Mesendoderm (in vitro differentiated cells): ENCODE results near the gene SLAMF8. TPM values are rescaled to one million over a fixed set of nuclear protein-coding genes. Genes with fewer than 3 reads are reported as not detected.

ENCODE experiments used
- DNase-seq: peaks from one replicate; pipeline ENCODE4 v3.0.0; 2013
- H2AK5ac ChIP-seq: 2 replicates; pipeline ENCODE4 v1.6.1; 2013; ENCODE audit warnings: low read length, inconsistent platforms
- H2BK120ac ChIP-seq: 2 replicates; pipeline ENCODE4 v1.6.1; 2013; ENCODE audit warnings: low read depth, mild to moderate bottlenecking, low read length, moderate library complexity, mixed read lengths
- H2BK15ac ChIP-seq: replicated peaks from 2 replicates; pipeline ENCODE4 v1.6.1; 2013; ENCODE audit warnings: low read depth, mild to moderate bottlenecking, moderate library complexity
- H2BK5ac ChIP-seq: 2 replicates; pipeline ENCODE4 v1.6.1; 2013; ENCODE audit warnings: low read length, inconsistent platforms
- H3K18ac ChIP-seq: 2 replicates; pipeline ENCODE4 v1.6.1; 2013; ENCODE audit warnings: mild to moderate bottlenecking, low read length, mixed read lengths
- H3K23ac ChIP-seq: one replicate; pipeline ENCODE4 v1.6.1; 2013; ENCODE audit warnings: low read length
- H3K27ac ChIP-seq: 2 replicates; pipeline ENCODE4 v1.5.1; 2013; ENCODE audit warnings: low read depth, mild to moderate bottlenecking, inconsistent platforms, low read length, moderate library complexity
- H3K27me3 ChIP-seq: 2 replicates; pipeline ENCODE4 v1.6.1; 2013; ENCODE audit warnings: low read length, control low read depth, mild to moderate bottlenecking, inconsistent platforms; ENCODE audit not compliant: insufficient read depth, poor library complexity
- H3K36me3 ChIP-seq: 2 replicates; pipeline ENCODE4 v1.6.1; 2013; ENCODE audit warnings: low read length, inconsistent platforms; ENCODE audit not compliant: control insufficient read depth, insufficient read depth
- H3K4ac ChIP-seq: one replicate; pipeline ENCODE4 v1.6.1; 2013; ENCODE audit warnings: low read depth, mild to moderate bottlenecking, low read length, moderate library complexity
- H3K4me1 ChIP-seq: 2 replicates; pipeline ENCODE4 v1.6.1; 2013; ENCODE audit warnings: low read depth, low read length, inconsistent platforms; ENCODE audit not compliant: control insufficient read depth
- H3K4me2 ChIP-seq: 2 replicates; pipeline ENCODE4 v1.6.1; 2013; ENCODE audit warnings: low read length
- H3K4me3 ChIP-seq: 2 replicates; pipeline ENCODE4 v1.5.1; 2013; ENCODE audit warnings: mild to moderate bottlenecking, low read length
- H3K56ac ChIP-seq: one replicate; pipeline ENCODE4 v1.6.1; 2013; ENCODE audit warnings: low read length
- H3K79me1 ChIP-seq: 2 replicates; pipeline ENCODE4 v1.6.1; 2013; ENCODE audit warnings: low read length, inconsistent platforms
- H3K79me2 ChIP-seq: 2 replicates; pipeline ENCODE4 v1.6.1; 2013; ENCODE audit warnings: mild to moderate bottlenecking, low read length; ENCODE audit not compliant: control insufficient read depth, insufficient read depth
- H3K9ac ChIP-seq: 2 replicates; pipeline ENCODE4 v1.6.1; 2013; ENCODE audit warnings: low read length, inconsistent platforms
- H4K5ac ChIP-seq: one replicate; pipeline ENCODE4 v1.6.1; 2013; ENCODE audit warnings: low read length
- H4K8ac ChIP-seq: one replicate; pipeline ENCODE4 v1.6.1; 2013; ENCODE audit warnings: low read depth, mild to moderate bottlenecking, control low read depth, low read length, moderate library complexity
- WGBS: extraction: QIAGEN DNeasy Blood & Tissue Kit; methylation state at CpG from one replicate; pipeline ENCODE4 v1.1.7; 2013; ENCODE audit warnings: low lambda C conversion rate, missing lambda C conversion rate; ENCODE audit not compliant: insufficient coverage; ENCODE audit errors: extremely low coverage; 5-methylcytosine and 5-hydroxymethylcytosine counted together
- polyA plus RNA-seq, 2 experiments: library from polyadenylated mRNA; stranded (reverse); fragments of 200-250 nt; gene quantifications; one replicate each; pipeline ENCODE4 v1.2.3, GENCODE V29; 2013

SLAMF8 gene
- polyA plus RNA-seq (2013, experiment 1 of 2), result not detected
- polyA plus RNA-seq (2013, experiment 2 of 2), result not detected

DNA sequence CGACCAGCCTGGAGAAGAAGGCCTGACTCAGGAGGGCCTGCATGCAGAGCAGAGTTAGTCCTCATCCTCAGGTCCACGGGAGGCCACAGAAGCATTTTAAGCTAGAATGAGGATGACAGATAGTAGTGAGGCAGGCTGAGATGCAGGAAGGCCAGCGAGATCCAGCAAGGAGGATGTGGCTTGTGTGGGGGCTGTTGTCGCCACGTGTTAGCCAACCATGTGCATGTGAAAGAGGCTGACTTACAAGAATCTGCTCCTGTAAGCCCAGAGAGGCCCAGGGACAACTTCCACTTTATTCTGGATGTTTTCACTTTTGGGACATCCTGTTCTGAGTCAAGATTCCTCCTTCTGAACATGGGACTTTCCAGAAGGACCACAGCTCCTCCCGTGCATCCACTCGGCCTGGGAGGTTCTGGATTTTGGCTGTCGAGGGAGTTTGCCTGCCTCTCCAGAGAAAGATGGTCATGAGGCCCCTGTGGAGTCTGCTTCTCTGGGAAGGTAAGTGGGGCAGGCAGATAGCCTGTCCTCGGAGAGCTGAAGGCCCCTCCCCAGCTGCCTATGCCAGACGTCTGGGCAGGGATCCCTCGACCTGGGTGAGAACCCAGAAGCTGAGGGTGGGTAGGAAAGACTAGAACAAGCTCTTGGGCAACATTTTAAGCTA lies at the start of gene SLAMF8:
TSS of gene SLAMF8 (plus strand) at position 433 of the 661 bp plus-strand sequence. CDS start at position 459, 26 bp downstream.
- Histone ChIP-seq H3K18ac (no peak within 1 kb of the TSS), H4K5ac (no peak within 1 kb of the TSS), H3K4me2 (no peak within 1 kb of the TSS), H3K27ac (no peak within 1 kb of the TSS), H3K56ac (no peak within 1 kb of the TSS), H2AK5ac (no peak within 1 kb of the TSS), H3K4me1 (peaks cover 9% of the 10 kb centered on the region), H3K79me2 (no peaks in the 10 kb centered on the region), H3K4ac (no peak within 1 kb of the TSS), H2BK5ac (no peak within 1 kb of the TSS), H3K36me3 (no peaks in the 10 kb centered on the region), H3K27me3 (no peaks in the 10 kb centered on the region), H2BK15ac (no peak within 1 kb of the TSS), H2BK120ac (no peak within 1 kb of the TSS), H4K8ac (no peak within 1 kb of the TSS), H3K23ac (no peak within 1 kb of the TSS), H3K79me1 (no peaks in the 10 kb centered on the region), H3K4me3 (no peak within 1 kb of the TSS), H3K9ac (no peak within 1 kb of the TSS)
- no CpG with 5 or more reads among the region's 11 CpGs for WGBS
- no peak for DNase-seq

DNA sequence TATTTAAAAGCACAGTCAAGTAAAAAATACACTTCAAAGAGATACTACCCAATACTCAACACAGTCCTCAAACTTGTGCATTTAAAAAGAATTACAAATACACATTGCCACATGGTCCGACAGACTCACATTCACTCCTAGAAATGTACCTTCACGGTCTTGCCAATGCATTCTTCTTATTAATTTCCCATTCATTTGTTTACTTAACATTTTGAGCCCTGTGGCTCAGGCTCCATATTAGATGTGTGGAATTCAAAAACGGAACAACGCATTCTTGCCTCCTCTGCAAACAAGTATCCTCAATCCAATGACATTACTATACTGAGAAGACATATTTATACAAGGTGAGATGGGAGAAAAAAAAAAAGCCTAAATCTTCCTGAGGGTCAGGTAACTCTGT lies 48.4 kb upstream of the SLAMF8 start:
- WGBS, result no CpG with 5 or more reads among the region's 4 CpGs
- H2BK5ac ChIP-seq, result no peak overlapping the region

DNA sequence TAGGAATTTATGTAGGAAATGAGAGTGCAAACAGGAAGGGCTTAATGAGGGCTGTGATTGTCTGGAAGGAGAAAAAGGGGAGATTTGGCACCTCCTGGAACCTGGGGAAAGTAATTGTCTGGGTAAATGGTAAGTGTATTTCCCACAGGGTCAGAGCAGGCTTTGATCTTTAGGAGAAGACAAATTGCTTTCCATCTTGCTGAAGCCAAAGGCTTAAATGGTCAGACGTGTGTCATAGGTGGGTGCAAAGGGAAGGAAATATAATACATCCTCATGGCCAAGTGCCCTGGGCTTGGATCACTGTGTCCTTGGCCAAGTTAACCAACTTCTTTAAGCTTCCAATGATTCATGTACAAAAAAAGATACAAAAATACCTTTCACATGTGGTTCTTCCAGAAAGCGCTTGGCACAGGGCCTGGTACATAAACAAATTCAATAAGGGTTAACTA lies 47.2 kb upstream of the SLAMF8 start:
- H4K5ac ChIP-seq, result no peak overlapping the region
- no peaks in the 10 kb centered on the region for H3K36me3 ChIP-seq
- no peak overlapping the region for H4K8ac ChIP-seq
- H2AK5ac ChIP-seq, result no peak overlapping the region
- no peak for DNase-seq
- H3K18ac ChIP-seq, result no peak overlapping the region
- H3K4me1 ChIP-seq, result peaks cover 10% of the 10 kb centered on the region
- no peak overlapping the region for H3K4ac ChIP-seq
- no peak overlapping the region for H3K9ac ChIP-seq
- no peaks in the 10 kb centered on the region for H3K27me3 ChIP-seq
- H3K79me2 ChIP-seq, result no peaks in the 10 kb centered on the region
- no peak overlapping the region for H2BK120ac ChIP-seq
- peak overlapping the region; percentile 45 for H3K56ac ChIP-seq
- no peak overlapping the region for H3K27ac ChIP-seq
- WGBS, result no CpG with 5 or more reads among the region's 2 CpGs
- H3K4me3 ChIP-seq, result no peak overlapping the region
- peaks cover 2% of the 10 kb centered on the region for H3K79me1 ChIP-seq
- no peak overlapping the region for H3K23ac ChIP-seq
- no peak overlapping the region for H2BK15ac ChIP-seq
- no peak overlapping the region for H3K4me2 ChIP-seq
- H2BK5ac ChIP-seq, result no peak overlapping the region

More for the DNA sequence above, 48.4 kb upstream of the SLAMF8 start:
- Histone ChIP-seq H3K27me3 (no peaks in the 10 kb centered on the region), H3K79me2 (no peaks in the 10 kb centered on the region), H3K56ac (no peak overlapping the region), H2BK15ac (no peak overlapping the region), H3K4me1 (peaks cover 3% of the 10 kb centered on the region), H4K8ac (no peak overlapping the region), H3K9ac (no peak overlapping the region), H3K36me3 (no peaks in the 10 kb centered on the region), H4K5ac (no peak overlapping the region), H3K79me1 (peaks cover 2% of the 10 kb centered on the region), H3K18ac (no peak overlapping the region), H3K4me2 (no peak overlapping the region), H3K23ac (no peak overlapping the region), H3K4ac (no peak overlapping the region), H2BK120ac (no peak overlapping the region), H3K4me3 (no peak overlapping the region), H2AK5ac (no peak overlapping the region), H3K27ac (no peak overlapping the region)
- DNase-seq, result no peak

DNA sequence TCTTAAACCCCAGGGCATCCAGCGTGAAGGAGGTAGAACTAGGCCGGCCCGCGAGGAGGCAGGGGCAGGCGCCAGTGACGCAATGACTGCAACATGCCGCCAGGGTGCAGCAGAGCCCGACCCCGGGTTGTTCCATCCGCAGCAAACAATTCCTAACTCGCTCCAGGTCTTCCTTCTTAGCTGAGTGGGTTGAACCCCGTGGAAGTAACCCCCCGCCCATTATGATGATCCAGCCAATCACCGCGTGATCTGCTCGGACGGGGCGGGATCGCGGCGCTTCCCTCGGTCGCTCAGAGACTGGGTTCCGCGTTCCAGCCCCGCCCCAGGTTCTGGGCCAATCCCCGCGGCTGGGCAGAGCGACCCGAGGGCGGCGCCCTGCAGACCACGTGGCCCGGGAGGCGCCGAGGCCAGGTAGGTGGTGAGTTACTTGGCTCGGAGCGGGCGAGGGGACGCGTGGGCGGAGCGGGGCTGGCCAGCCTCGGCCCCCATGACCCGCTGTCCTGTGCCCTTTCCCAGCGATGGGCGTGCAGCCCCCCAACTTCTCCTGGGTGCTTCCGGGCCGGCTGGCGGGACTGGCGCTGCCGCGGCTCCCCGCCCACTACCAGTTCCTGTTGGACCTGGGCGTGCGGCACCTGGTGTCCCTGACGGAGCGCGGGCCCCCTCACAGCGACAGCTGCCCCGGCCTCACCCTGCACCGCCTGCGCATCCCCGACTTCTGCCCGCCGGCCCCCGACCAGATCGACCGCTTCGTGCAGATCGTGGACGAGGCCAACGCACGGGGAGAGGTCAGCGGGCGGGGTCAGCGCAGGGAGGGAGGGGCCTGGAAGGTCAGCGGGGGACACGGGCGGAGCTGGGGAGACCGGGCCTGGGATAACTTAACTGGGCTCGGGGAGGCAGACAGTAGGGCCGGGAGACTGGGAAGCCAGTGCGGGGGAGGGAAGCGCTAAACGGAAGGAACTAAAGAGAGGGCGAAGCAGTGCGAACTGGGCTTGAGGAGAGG lies 45.8 kb upstream of the SLAMF8 start, which contains the start of gene DUSP23:
TSS of gene DUSP23 (plus strand) at position 380 of the 1,000 bp plus-strand sequence. CDS start at position 519, 139 bp downstream.
- peak; percentile 99 for DNase-seq
- no peaks in the 10 kb centered on the region for H3K79me2 ChIP-seq
- H3K79me1 ChIP-seq, result peaks cover 2% of the 10 kb centered on the region
- peak within 1 kb of the TSS; percentile 91 for H3K56ac ChIP-seq
- no peak within 1 kb of the TSS for H2AK5ac ChIP-seq
- H4K8ac ChIP-seq, result no peak within 1 kb of the TSS
- H2BK5ac ChIP-seq, result no peak within 1 kb of the TSS
- no peak within 1 kb of the TSS for H3K18ac ChIP-seq
- H2BK15ac ChIP-seq, result no peak within 1 kb of the TSS
- H3K4ac ChIP-seq, result no peak within 1 kb of the TSS
- no peaks in the 10 kb centered on the region for H3K27me3 ChIP-seq
- peaks cover 10% of the 10 kb centered on the region for H3K4me1 ChIP-seq
- H2BK120ac ChIP-seq, result no peak within 1 kb of the TSS
- peak within 1 kb of the TSS; percentile 67 for H3K9ac ChIP-seq
- H3K36me3 ChIP-seq, result no peaks in the 10 kb centered on the region
- peak within 1 kb of the TSS; percentile 48 for H3K4me3 ChIP-seq
- peak within 1 kb of the TSS; percentile 65 for H3K4me2 ChIP-seq
- H3K27ac ChIP-seq, result no peak within 1 kb of the TSS
- no CpG with 5 or more reads among the region's 88 CpGs for WGBS
- no peak within 1 kb of the TSS for H4K5ac ChIP-seq
- no peak within 1 kb of the TSS for H3K23ac ChIP-seq

DNA sequence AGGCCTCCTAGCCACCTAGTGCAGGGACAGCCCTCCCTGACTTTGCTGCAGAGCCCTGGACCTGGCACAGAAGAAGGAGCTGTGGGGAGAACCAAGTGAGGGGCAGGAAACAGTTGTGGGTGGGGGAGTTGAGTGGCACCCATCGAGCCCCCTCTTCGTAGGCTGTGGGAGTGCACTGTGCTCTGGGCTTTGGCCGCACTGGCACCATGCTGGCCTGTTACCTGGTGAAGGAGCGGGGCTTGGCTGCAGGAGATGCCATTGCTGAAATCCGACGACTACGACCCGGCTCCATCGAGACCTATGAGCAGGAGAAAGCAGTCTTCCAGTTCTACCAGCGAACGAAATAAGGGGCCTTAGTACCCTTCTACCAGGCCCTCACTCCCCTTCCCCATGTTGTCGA lies 44.7 kb upstream of the SLAMF8 start:
- Histone ChIP-seq H2BK15ac (no peak overlapping the region), H3K79me2 (no peaks in the 10 kb centered on the region), H3K4me3 (no peak overlapping the region), H4K5ac (no peak overlapping the region), H3K9ac (no peak overlapping the region), H3K4ac (no peak overlapping the region), H2BK5ac (no peak overlapping the region), H3K56ac (no peak overlapping the region), H3K27me3 (no peaks in the 10 kb centered on the region), H3K4me2 (no peak overlapping the region), H3K79me1 (peaks cover 2% of the 10 kb centered on the region), H3K4me1 (peaks cover 10% of the 10 kb centered on the region), H4K8ac (no peak overlapping the region), H3K27ac (no peak overlapping the region), H3K23ac (no peak overlapping the region), H2BK120ac (no peak overlapping the region), H3K18ac (no peak overlapping the region), H3K36me3 (no peaks in the 10 kb centered on the region), H2AK5ac (no peak overlapping the region)
- WGBS, result no CpG with 5 or more reads among the region's 12 CpGs
- no peak for DNase-seq
